Measurements from ENCODE around the gene TSHZ2. TPM values are rescaled to one million over a fixed set of nuclear protein-coding genes. Genes with fewer than 3 reads are reported as not detected.
"Not testable (repeated sequence)": the region's sequence is repeated elsewhere in the genome, so short reads cannot be mapped to it uniquely, and the experiment has no call there.

TSHZ2 gene
- total RNA-seq, 6 experiments from 2014 or later = not detected

DNA sequence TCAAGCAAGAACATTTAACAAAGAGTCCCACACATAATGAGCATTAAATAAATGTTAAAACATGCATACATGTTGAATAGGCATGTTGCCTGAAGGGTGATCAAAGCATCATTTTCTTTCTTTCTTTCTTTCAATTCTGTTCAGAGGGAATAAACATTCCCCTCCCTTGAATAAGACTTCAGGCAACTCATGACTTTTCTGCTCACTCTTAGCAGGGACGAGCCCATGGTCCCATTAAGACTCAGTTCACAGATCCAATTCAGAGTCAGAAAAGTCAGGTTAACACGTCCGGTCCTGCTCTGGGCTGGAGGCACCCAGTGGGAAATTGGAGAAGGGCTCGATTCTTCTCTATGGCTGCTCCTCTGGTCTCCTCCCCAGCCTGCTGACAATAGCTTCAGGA lies 439.7 kb downstream of the TSHZ2 start:
- no peaks in the 10 kb centered on the region for H3K9me3 Mint-ChIP-seq
- no peaks in the 10 kb centered on the region for H3K4me1 Mint-ChIP-seq (ENCODE audit: low read depth)
- H3K27ac Mint-ChIP-seq = no peak overlapping the region
- no peak overlapping the region for H3K4me3 Mint-ChIP-seq
- H3K27me3 Mint-ChIP-seq (ENCODE audit: insufficient read depth) = peaks cover 5% of the 10 kb centered on the region
- no peak for DNase-seq
- no peaks in the 10 kb centered on the region for H3K36me3 Mint-ChIP-seq (ENCODE audit: low read depth)
- TF ChIP-seq, protein P1, sequence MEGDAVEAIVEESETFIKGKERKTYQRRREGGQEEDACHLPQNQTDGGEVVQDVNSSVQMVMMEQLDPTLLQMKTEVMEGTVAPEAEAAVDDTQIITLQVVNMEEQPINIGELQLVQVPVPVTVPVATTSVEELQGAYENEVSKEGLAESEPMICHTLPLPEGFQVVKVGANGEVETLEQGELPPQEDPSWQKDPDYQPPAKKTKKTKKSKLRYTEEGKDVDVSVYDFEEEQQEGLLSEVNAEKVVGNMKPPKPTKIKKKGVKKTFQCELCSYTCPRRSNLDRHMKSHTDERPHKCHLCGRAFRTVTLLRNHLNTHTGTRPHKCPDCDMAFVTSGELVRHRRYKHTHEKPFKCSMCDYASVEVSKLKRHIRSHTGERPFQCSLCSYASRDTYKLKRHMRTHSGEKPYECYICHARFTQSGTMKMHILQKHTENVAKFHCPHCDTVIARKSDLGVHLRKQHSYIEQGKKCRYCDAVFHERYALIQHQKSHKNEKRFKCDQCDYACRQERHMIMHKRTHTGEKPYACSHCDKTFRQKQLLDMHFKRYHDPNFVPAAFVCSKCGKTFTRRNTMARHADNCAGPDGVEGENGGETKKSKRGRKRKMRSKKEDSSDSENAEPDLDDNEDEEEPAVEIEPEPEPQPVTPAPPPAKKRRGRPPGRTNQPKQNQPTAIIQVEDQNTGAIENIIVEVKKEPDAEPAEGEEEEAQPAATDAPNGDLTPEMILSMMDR (IDR thresholded peaks at IDR 0.05) = no peak

DNA sequence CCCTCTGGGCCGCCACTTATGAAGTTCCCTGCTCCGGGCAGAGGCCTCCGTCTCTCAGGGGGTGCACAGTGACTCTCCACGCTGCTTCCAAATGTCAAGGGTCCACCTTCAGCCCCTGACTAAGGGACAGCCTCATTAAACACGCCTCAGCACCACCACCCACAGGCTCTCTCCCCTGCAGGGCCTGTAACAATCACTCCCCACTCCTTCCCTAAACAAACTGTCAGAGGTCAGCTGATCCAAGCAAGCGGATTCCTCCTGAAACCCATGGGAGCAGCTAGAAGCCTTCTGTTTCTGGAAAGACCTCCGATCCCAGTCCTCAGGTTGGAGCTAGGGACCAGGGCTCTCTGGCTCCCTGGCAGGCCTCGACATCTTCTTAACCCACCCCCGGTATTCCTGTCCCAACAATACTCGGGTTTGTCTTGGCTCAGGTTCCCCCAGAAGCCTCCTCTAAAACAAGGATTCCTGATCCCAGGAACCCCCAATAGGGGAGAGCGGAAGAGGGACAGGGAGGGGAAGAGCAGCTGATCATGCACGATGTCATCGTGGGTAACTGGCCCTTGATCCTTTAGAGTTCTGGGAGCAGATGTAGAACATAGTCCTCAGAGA lies 440.5 kb downstream of the TSHZ2 start:
- Mint-ChIP-seq H3K9me3 (no peaks in the 10 kb centered on the region), H3K4me3 (no peak overlapping the region), H3K27me3 (ENCODE audit: insufficient read depth) (peaks cover 5% of the 10 kb centered on the region), H3K36me3 (ENCODE audit: low read depth) (no peaks in the 10 kb centered on the region), H3K27ac (no peak overlapping the region), H3K4me1 (ENCODE audit: low read depth) (no peaks in the 10 kb centered on the region)
- no peak for DNase-seq
- TF ChIP-seq, protein P1 (IDR thresholded peaks at IDR 0.05) = no peak

DNA sequence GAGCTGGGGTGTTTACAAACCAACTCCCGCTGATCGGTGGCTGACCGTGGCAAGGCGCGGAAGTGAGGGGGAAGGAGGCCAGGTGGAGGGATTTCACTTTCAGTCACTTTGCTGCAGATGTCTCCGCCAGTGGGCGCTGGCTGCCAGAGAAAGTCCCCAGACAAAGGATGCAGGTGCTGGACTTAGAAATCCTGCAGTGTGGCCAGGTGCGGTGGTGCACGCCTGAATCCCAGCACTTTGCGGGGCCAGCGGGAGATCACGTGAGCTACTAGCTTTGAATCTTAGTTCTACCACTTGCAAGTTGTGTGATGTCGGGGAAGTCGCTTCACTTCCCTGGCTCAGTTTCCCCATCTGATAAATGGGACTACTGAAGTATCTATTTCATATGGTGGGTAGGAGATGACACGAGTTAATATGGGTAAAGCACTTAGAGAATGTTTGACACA lies 441.1 kb downstream of the TSHZ2 start:
- DNase-seq = no peak
- H3K4me3 Mint-ChIP-seq = no peak overlapping the region

DNA sequence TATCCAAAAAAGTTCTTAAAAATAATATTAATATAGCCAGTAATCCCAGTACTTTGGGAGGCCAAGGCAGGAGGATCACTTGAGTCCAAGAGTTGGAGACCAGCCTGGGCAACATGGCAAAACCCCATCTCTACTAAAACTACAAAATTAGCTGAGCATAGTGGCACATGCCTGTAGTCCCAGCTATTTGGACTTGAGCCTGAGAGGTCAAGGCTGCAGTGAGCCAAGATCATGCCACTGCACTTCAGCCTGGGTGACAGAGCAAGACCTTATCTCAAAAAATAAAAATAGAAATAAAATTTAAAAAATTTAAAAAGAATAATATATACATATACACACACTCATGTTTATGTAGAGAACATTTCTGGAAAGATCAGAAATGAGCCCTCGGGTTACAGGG lies 441.7 kb downstream of the TSHZ2 start:
- not testable (repeated sequence) for H3K27me3 Mint-ChIP-seq (ENCODE audit: insufficient read depth); H3K9me3 Mint-ChIP-seq; DNase-seq; H3K4me3 Mint-ChIP-seq; H3K4me1 Mint-ChIP-seq (ENCODE audit: low read depth); H3K36me3 Mint-ChIP-seq (ENCODE audit: low read depth); H3K27ac Mint-ChIP-seq

More for the DNA sequence above, 441.1 kb downstream of the TSHZ2 start:
- peaks cover 5% of the 10 kb centered on the region for H3K27me3 Mint-ChIP-seq (ENCODE audit: insufficient read depth)
- no peak overlapping the region for H3K27ac Mint-ChIP-seq
- TF ChIP-seq, protein P1 (IDR thresholded peaks at IDR 0.05) = no peak; the same call in 1 of the 2 replicates
- no peaks in the 10 kb centered on the region for H3K36me3 Mint-ChIP-seq (ENCODE audit: low read depth)
- H3K9me3 Mint-ChIP-seq = no peaks in the 10 kb centered on the region
- no peaks in the 10 kb centered on the region for H3K4me1 Mint-ChIP-seq (ENCODE audit: low read depth)

DNA sequence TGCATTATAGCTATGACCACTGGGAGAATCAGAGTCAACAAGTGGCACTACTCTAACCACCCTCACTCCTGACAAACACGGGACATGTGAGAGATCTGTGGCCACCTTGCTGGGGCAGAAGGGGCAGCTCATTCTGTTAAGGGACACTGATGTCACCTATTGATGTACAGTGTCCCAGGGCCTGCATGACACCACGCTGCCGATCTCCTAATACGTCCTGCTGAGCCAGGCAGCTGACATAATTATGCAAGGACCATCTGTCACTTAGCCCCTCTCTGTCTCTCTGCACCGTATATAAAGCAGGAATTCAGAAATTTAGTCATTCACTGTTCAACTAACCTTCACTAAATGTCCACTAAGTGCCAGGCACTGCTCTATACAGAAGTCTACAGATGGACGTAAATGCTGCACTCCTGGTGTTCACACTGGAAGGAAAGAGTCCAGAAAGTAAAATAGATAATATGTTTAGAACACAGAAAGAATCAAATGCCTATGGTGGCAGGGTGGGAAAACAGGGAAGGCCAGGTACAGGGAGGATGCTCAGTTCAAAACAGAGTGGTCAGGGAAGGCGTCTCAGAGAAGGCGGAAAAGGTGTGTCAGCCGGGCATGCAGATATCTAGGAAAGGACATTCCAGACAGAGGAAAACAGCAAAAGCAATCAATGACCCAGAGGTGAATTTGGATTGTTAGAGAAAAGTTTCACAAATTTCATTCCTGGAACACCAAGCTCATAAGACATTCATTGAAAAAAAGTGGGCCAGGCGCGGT lies 447.7 kb downstream of the TSHZ2 start:
- H3K4me1 Mint-ChIP-seq (ENCODE audit: low read depth) = no peaks in the 10 kb centered on the region
- TF ChIP-seq, protein P1 (IDR thresholded peaks at IDR 0.05) = no peak
- no peaks in the 10 kb centered on the region; the same call in 1 of the 2 replicates for H3K27me3 Mint-ChIP-seq (ENCODE audit: insufficient read depth)
- no peak overlapping the region for H3K4me3 Mint-ChIP-seq
- H3K9me3 Mint-ChIP-seq = peaks cover 8% of the 10 kb centered on the region; the same call in 1 of the 2 replicates
- no peak overlapping the region for H3K27ac Mint-ChIP-seq
- no peak for DNase-seq
- H3K36me3 Mint-ChIP-seq (ENCODE audit: low read depth) = no peaks in the 10 kb centered on the region

DNA sequence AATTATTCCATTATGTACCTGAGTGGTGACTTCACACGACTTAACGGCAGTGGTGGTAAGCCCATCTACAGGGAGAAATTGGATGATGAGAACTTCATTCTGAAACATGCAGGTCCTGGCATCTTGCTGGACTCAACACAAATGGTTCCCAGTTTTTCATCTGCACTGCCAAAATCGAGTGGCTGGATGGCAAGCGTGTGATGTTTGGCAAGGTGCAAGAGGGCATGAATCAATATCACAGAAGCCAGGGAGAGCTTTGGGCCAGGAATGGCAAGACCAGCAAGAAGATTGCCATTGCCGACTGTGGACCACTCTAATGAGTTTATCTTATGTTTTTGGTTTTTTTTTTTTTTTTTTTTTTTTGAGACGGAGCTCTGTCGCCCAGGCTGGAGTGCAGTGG lies 449.2 kb downstream of the TSHZ2 start:
- H3K36me3 Mint-ChIP-seq (ENCODE audit: low read depth) = no peaks in the 10 kb centered on the region
- peaks cover 8% of the 10 kb centered on the region; the same call in 1 of the 2 replicates for H3K9me3 Mint-ChIP-seq
- no peak overlapping the region for H3K27ac Mint-ChIP-seq
- no peaks in the 10 kb centered on the region; the same call in 1 of the 2 replicates for H3K27me3 Mint-ChIP-seq (ENCODE audit: insufficient read depth)
- DNase-seq = no peak
- H3K4me3 Mint-ChIP-seq = no peak overlapping the region
- TF ChIP-seq, protein P1 (IDR thresholded peaks at IDR 0.05) = no peak
- H3K4me1 Mint-ChIP-seq (ENCODE audit: low read depth) = no peaks in the 10 kb centered on the region
